ENCODE results near the gene COL5A2. TPM values are rescaled to one million over a fixed set of nuclear protein-coding genes. Genes with fewer than 3 reads are reported as not detected.

The COL5A2 gene
- total RNA-seq, 2 donors from 2014 or later, result 10.4 to 24.6 TPM

DNA sequence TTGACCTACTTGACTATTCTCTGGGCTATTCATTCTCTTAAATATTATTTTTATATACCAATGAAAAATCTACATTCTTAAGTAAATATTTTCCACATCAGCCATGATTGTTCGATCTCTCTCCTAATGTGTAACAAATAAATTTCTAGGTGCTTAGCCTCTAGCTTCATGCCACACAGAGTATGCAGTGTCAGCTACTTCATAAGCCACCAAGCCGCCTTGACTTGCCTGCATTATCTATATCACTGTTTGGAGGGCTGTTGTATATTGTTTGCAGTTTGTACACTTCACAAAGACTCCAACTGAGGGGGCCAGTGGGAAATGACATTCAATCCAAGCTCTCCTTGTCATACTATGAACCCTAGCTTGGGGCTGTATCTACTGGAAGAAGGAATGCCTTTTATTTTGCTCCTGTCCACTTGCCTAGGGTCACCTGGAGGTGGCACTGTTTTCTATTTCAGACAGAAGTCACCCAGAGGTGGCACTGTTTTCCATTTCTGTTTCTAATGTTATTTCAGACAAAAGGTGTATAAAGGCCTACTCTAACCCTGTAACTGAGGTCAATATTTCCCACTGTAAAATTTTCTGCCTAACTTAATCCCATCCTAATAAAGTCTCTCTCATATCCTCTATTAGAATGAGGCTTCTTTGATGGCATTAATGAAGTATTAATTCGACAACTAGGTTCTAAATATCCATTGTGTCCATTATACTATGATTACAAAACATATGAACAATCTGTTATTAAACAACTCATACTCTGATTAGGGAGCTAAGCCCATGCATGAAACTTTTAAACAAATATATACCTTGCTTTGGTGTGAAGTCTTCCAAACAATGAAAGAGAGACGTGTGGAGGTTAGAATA is 36.4 kb downstream of the COL5A2 start:
- TF ChIP-seq, protein P1, sequence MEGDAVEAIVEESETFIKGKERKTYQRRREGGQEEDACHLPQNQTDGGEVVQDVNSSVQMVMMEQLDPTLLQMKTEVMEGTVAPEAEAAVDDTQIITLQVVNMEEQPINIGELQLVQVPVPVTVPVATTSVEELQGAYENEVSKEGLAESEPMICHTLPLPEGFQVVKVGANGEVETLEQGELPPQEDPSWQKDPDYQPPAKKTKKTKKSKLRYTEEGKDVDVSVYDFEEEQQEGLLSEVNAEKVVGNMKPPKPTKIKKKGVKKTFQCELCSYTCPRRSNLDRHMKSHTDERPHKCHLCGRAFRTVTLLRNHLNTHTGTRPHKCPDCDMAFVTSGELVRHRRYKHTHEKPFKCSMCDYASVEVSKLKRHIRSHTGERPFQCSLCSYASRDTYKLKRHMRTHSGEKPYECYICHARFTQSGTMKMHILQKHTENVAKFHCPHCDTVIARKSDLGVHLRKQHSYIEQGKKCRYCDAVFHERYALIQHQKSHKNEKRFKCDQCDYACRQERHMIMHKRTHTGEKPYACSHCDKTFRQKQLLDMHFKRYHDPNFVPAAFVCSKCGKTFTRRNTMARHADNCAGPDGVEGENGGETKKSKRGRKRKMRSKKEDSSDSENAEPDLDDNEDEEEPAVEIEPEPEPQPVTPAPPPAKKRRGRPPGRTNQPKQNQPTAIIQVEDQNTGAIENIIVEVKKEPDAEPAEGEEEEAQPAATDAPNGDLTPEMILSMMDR (IDR thresholded peaks at IDR 0.05), result peak; percentile 75
- Histone ChIP-seq H3K9me3 (no peaks in the 10 kb centered on the region), H3K27ac (no peak overlapping the region), H3K4me1 (no peaks in the 10 kb centered on the region), H3K27me3 (no peaks in the 10 kb centered on the region), H3K4me3 (no peak overlapping the region), H3K36me3 (no peaks in the 10 kb centered on the region), H3K9ac (ENCODE audit: low read depth in 2 of 2, low read length in 2 of 2) (no peak overlapping the region)
- intact Hi-C loops (cut with DNase I), result loop anchor here (5.0 kb wide), 2 partner anchors 144 to 264 kb away; no protein-coding TSS in a partner anchor
- DNase-seq, result peak; percentile 48

DNA sequence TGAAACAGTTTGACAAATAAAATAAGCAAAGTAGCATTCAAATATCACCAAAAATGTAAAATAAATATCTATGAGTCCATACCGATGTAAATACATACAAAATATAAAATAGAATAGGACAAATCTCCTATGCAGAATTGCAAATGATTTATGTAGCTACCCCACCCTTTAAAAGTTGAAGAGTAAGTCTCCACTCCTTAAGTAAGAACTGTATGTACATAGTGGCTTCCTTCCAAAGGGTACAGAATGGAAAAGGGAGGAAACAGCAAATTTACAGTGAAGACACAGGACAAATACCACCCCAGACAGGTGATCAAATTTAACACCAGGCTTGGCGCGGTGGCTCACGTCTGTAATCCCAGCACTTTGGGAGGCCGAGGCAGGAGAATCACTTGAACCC is 40.8 kb downstream of the COL5A2 start:
- intact Hi-C loops (cut with DNase I), result no loop called here
- no peak for DNase-seq
- H3K9me3 ChIP-seq, result no peaks in the 10 kb centered on the region
- H3K4me1 ChIP-seq, result no peaks in the 10 kb centered on the region
- no peaks in the 10 kb centered on the region for H3K36me3 ChIP-seq
- TF ChIP-seq, protein P1 (IDR thresholded peaks at IDR 0.05), result no peak
- H3K27ac ChIP-seq, result no peak overlapping the region
- H3K27me3 ChIP-seq, result no peaks in the 10 kb centered on the region
- H3K9ac ChIP-seq (ENCODE audit: low read depth in 2 of 2, low read length in 2 of 2), result no peak overlapping the region
- no peak overlapping the region for H3K4me3 ChIP-seq

DNA sequence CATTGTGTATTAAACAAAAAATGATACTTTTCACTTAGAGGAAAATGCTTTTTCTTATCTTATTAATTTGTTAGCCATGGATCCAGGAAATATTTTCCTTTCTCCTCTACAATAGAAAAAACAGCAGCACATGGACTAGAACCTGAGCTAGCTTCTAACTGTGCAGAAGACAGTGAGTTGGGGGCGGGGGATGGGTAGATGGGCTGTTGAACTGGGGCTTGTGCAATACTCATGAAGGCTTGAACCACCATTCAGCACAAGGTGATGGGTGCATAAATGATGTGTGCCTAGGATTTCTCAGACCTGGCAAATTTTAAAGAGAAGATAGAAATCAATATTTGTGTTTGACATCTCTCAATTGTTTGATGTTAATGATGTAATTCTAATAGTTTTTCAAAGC is 42.0 kb downstream of the COL5A2 start:
- Histone ChIP-seq H3K27me3 (no peaks in the 10 kb centered on the region), H3K27ac (no peak overlapping the region), H3K4me3 (no peak overlapping the region), H3K9me3 (no peaks in the 10 kb centered on the region), H3K36me3 (no peaks in the 10 kb centered on the region), H3K4me1 (no peaks in the 10 kb centered on the region), H3K9ac (ENCODE audit: low read depth in 2 of 2, low read length in 2 of 2) (no peak overlapping the region)
- DNase-seq, result no peak
- TF ChIP-seq, protein P1 (IDR thresholded peaks at IDR 0.05), result no peak
- intact Hi-C loops (cut with DNase I), result no loop called here

DNA sequence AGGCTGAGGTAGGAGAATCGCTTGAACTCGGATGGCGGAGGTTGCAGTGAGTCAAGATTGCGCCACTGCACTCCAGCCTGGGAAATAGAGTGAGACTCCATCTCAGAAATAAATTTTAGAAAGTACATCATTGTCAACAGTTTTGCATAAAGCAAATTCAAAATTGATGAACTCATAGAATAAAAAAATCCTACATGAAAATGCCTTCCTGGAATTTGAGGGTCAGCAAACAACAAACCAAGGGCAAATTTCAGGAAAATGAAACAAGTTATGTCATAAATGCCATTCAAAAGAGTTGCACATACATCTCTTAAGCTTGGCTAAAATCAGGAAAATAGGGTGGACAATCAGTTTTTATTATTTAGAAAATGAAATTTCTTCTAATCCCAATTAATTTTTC is 45.1 kb downstream of the COL5A2 start:
- H3K27me3 ChIP-seq, result no peaks in the 10 kb centered on the region
- intact Hi-C loops (cut with DNase I), result no loop called here
- H3K27ac ChIP-seq, result no peak overlapping the region
- H3K9ac ChIP-seq (ENCODE audit: low read depth in 2 of 2, low read length in 2 of 2), result no peak overlapping the region
- H3K4me3 ChIP-seq, result no peak overlapping the region
- no peaks in the 10 kb centered on the region for H3K36me3 ChIP-seq
- TF ChIP-seq, protein P1 (IDR thresholded peaks at IDR 0.05), result no peak
- no peaks in the 10 kb centered on the region for H3K4me1 ChIP-seq
- H3K9me3 ChIP-seq, result no peaks in the 10 kb centered on the region
- DNase-seq, result no peak

DNA sequence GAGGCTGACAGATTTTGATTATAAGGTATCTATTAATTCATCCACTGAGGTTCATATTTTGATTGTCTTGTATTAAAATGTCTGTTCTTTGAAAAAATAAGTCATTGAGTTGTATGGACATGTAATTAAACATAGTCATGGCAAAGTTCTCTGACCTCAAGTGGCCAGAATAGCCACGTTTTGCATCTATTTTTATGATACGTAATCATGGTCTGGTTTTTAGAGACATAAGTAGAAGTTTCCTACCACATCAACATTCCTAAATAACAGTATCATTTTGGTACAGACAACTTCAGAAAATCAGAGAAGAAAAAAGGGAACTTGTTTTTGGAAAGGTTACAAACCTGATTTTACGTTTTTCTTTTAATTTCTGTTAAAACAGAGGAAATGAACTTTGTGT is 47.6 kb downstream of the COL5A2 start:
- Histone ChIP-seq H3K36me3 (no peaks in the 10 kb centered on the region), H3K9ac (ENCODE audit: low read depth in 2 of 2, low read length in 2 of 2) (no peak overlapping the region), H3K4me3 (no peak overlapping the region), H3K27me3 (no peaks in the 10 kb centered on the region), H3K9me3 (no peaks in the 10 kb centered on the region), H3K4me1 (no peaks in the 10 kb centered on the region), H3K27ac (no peak overlapping the region)
- TF ChIP-seq, protein P1 (IDR thresholded peaks at IDR 0.05), result no peak
- no peak for DNase-seq
- intact Hi-C loops (cut with DNase I), result no loop called here
